Endothelial cell (in vitro differentiated cells): Measurements from ENCODE around the gene OSBPL6. TPM values are rescaled to one million over a fixed set of nuclear protein-coding genes. Genes with fewer than 3 reads are reported as not detected.

ENCODE experiments used
- DNase-seq: peaks from one replicate; pipeline ENCODE4 v3.0.0; 2021; ENCODE audit warnings: low spot score
- H3K27ac Mint-ChIP-seq: one replicate; pipeline ENCODE4 v1.8.0; 2021; ENCODE audit warnings: mixed read lengths, inconsistent platforms; ENCODE audit not compliant: unreplicated experiment
- H3K27me3 Mint-ChIP-seq: one replicate; pipeline ENCODE4 v1.8.0; 2021; ENCODE audit warnings: mild to moderate bottlenecking, moderate library complexity, mixed read lengths, inconsistent platforms; ENCODE audit not compliant: unreplicated experiment
- H3K36me3 Mint-ChIP-seq: one replicate; pipeline ENCODE4 v1.8.0; 2021; ENCODE audit warnings: mild to moderate bottlenecking, low read depth, mixed read lengths, inconsistent platforms; ENCODE audit not compliant: unreplicated experiment
- H3K4me1 Mint-ChIP-seq: one replicate; pipeline ENCODE4 v1.8.0; 2021; ENCODE audit warnings: mild to moderate bottlenecking, mixed read lengths, inconsistent platforms; ENCODE audit not compliant: unreplicated experiment
- H3K4me3 Mint-ChIP-seq: one replicate; pipeline ENCODE4 v1.8.0; 2021; ENCODE audit warnings: mild to moderate bottlenecking, mixed read lengths, inconsistent platforms; ENCODE audit not compliant: unreplicated experiment
- H3K9me3 Mint-ChIP-seq: one replicate; pipeline ENCODE4 v1.8.0; 2021; ENCODE audit warnings: mixed read lengths, inconsistent platforms; ENCODE audit not compliant: unreplicated experiment
- total RNA-seq: library from RNA; stranded (reverse); fragmentation: NEBNext Ultra II Directional; extraction: Animal tissue kit (Norgen Biotek cat#: 25700); gene quantifications from one replicate; pipeline ENCODE4 v1.2.1, GENCODE V29; 2021; ENCODE audit not compliant: unreplicated experiment
- TF ChIP-seq, protein P1 (sequence below): fragments of 200-600 bp; sonication (generic); IDR thresholded peaks from one replicate; pipeline ENCODE4 v1.5.0; 2021; ENCODE audit warnings: antibody characterized with exemption; ENCODE audit not compliant: unreplicated experiment

The OSBPL6 gene
- total RNA-seq, 1 donor from 2014 or later: 3.0 TPM

DNA sequence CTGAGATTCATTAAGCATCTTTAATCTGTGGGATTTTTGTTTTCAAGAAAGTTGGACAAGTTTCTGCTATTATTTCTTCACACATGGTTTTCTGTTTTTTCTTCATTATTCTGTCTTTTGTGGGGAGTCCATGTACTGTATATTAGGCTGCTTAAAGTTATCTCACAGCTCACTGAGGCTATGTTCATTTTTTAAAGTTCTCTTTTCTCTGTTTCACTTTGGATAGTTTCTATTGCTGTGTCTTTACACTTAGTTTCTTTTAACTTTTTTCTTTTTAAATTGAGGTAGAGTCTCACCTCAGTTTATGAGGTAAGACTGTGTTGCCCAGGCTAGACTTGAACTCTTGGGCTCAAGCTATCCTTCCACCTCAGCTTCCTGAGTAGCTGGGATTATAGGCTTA lies 8.6 kb downstream of the OSBPL6 start:
- Mint-ChIP-seq H3K27me3 (no peaks in the 10 kb centered on the region), H3K9me3 (no peaks in the 10 kb centered on the region), H3K4me3 (no peak overlapping the region), H3K36me3 (no peaks in the 10 kb centered on the region), H3K4me1 (peaks cover 11% of the 10 kb centered on the region), H3K27ac (no peak overlapping the region)
- DNase-seq: no peak
- TF ChIP-seq, protein P1, sequence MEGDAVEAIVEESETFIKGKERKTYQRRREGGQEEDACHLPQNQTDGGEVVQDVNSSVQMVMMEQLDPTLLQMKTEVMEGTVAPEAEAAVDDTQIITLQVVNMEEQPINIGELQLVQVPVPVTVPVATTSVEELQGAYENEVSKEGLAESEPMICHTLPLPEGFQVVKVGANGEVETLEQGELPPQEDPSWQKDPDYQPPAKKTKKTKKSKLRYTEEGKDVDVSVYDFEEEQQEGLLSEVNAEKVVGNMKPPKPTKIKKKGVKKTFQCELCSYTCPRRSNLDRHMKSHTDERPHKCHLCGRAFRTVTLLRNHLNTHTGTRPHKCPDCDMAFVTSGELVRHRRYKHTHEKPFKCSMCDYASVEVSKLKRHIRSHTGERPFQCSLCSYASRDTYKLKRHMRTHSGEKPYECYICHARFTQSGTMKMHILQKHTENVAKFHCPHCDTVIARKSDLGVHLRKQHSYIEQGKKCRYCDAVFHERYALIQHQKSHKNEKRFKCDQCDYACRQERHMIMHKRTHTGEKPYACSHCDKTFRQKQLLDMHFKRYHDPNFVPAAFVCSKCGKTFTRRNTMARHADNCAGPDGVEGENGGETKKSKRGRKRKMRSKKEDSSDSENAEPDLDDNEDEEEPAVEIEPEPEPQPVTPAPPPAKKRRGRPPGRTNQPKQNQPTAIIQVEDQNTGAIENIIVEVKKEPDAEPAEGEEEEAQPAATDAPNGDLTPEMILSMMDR: no peak

DNA sequence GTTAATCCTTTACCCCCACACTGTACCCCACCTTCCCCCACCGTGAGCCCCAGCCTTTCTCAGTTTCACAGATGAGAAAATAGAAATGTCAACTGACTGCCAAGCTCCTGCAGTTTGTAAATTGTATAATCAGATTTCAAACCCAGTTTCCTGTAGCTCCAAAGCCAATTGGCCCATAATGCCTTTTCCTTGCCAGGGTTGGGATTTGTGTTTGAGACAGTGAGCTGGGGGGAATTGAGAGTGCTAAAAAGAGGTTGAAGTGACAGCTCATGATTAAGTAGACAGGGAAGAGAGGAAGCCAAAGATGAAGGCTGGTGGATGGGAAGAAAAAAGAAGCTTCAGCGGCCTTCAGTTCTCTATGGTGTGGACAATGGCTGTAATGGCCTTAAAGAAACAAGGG lies 10.7 kb downstream of the OSBPL6 start:
- no peak overlapping the region for H3K27ac Mint-ChIP-seq
- H3K4me1 Mint-ChIP-seq: peaks cover 14% of the 10 kb centered on the region
- no peaks in the 10 kb centered on the region for H3K36me3 Mint-ChIP-seq
- no peaks in the 10 kb centered on the region for H3K27me3 Mint-ChIP-seq
- no peak for DNase-seq
- H3K4me3 Mint-ChIP-seq: no peak overlapping the region
- TF ChIP-seq, protein P1: no peak
- no peaks in the 10 kb centered on the region for H3K9me3 Mint-ChIP-seq

DNA sequence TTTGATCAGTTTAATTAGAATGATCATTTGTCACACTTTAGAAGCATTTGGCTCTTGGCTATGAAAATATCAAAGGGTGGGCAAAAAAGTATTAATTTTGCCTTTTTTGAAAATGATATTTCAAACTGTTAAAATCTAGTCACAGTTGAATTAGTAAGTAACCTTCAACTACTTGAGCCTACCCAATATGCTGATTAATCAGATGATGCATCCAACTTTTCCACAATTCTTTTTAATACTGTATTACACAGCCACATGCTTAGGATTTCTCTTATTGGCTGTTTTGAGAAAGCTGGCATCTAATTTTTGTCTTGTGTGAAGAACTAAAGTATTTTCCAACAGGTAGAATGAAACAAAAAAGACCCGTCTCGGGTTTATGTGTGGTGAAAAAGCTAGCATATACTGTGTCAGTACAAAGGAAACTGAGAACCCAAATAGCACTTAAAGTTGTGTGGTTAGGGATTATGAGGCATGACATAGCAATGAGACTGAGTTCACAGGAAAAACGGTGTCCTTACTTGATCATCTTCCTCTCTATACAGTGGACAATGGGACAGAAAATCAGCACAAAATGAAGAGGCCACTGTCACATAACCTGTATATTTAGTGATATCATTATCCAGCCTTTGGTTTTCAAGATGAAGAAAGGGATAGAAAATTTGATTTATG lies 11.7 kb downstream of the OSBPL6 start:
- no peak overlapping the region for H3K27ac Mint-ChIP-seq
- no peak for DNase-seq
- no peaks in the 10 kb centered on the region for H3K36me3 Mint-ChIP-seq
- H3K4me1 Mint-ChIP-seq: peaks cover 14% of the 10 kb centered on the region
- H3K27me3 Mint-ChIP-seq: no peaks in the 10 kb centered on the region
- no peaks in the 10 kb centered on the region for H3K9me3 Mint-ChIP-seq
- TF ChIP-seq, protein P1: no peak
- H3K4me3 Mint-ChIP-seq: no peak overlapping the region

DNA sequence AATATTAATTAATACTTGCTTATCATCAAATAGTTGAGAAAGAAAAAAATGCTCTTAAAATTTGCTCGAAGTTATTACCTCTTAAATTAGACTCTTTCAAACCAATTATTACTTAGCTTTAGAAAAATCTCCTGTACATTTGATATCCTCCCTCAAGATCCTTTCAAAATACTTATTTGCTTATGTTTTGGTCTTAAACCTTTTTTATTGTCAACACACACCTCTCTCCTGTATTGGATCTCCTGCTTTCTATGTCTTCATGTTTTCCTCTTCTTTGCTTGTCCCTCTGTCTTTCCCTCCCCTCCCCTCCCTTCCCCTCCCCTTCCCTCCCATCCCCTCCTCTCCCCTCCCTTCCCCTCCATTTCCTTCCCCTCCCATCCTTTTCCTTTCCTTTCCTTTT lies 14.0 kb downstream of the OSBPL6 start:
- no peaks in the 10 kb centered on the region for H3K9me3 Mint-ChIP-seq
- TF ChIP-seq, protein P1: no peak
- DNase-seq: no peak
- H3K4me3 Mint-ChIP-seq: no peak overlapping the region
- H3K36me3 Mint-ChIP-seq: no peaks in the 10 kb centered on the region
- no peak overlapping the region for H3K27ac Mint-ChIP-seq
- peaks cover 3% of the 10 kb centered on the region for H3K27me3 Mint-ChIP-seq
- peaks cover 20% of the 10 kb centered on the region for H3K4me1 Mint-ChIP-seq

DNA sequence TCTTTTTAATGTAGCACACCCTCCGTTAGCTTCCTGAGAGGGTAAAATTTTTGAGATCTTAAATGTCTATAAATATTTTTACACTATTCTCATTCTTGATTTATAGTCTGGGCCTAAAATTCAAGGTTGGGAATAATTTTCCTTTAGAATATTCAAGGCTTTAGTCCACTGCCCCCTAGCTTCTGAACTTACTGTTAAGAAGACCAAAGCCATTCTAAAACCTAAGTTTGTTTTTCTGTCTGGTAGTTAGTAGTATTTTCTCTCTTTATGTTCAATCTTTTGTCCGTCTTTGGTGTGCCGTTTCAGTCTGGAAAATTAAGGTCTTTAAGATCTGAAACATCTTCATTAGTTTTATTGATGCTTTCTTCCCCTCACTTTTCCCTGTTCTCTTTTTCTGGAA lies 14.5 kb downstream of the OSBPL6 start:
- no peaks in the 10 kb centered on the region for H3K9me3 Mint-ChIP-seq
- no peak for DNase-seq
- TF ChIP-seq, protein P1: no peak
- H3K36me3 Mint-ChIP-seq: no peaks in the 10 kb centered on the region
- H3K4me1 Mint-ChIP-seq: peaks cover 20% of the 10 kb centered on the region
- no peak overlapping the region for H3K4me3 Mint-ChIP-seq
- H3K27me3 Mint-ChIP-seq: peaks cover 3% of the 10 kb centered on the region
- no peak overlapping the region for H3K27ac Mint-ChIP-seq
